CD14-positive monocyte (primary cell): ENCODE results near the gene AMACR. TPM values are rescaled to one million over a fixed set of nuclear protein-coding genes. Genes with fewer than 3 reads are reported as not detected.

ENCODE experiments used
- DNase-seq, 3 donors: peaks; one replicate each; pipeline ENCODE4 v3.0.0-alpha.2; 2011 to 2022
- H2AFZ ChIP-seq: 2 replicates; pipeline ENCODE4 v1.6.0; 2012; ENCODE audit warnings: mild to moderate bottlenecking, low read depth, low read length, inconsistent platforms; ENCODE audit not compliant: insufficient read depth, poor library complexity, severe bottlenecking
- H3K27ac ChIP-seq, 2 donors: 1 replicate in 1 of 2; 2 replicates in 1 of 2; pipeline ENCODE4 v1.5.1; 2012 to 2013; ENCODE audit warnings: low read length in 2 of 2, control low read depth in 1 of 2, inconsistent platforms in 1 of 2, low read depth in 1 of 2, mild to moderate bottlenecking in 1 of 2
- H3K27me3 ChIP-seq, 2 donors: one replicate each; pipeline versions ENCODE4 v1.6.0 to v1.6.1; 2011 to 2013; ENCODE audit warnings: low read length in 2 of 2; ENCODE audit not compliant: control insufficient read depth in 2 of 2, insufficient read depth in 2 of 2
- H3K36me3 ChIP-seq, 2 donors: replicated peaks in 1 of 2; 1 replicate in 1 of 2; 2 replicates in 1 of 2; pipeline versions ENCODE4 v1.5.1 to v1.6.1; 2012 to 2013; ENCODE audit warnings: low read length in 2 of 2, control low read depth in 1 of 2, inconsistent platforms in 1 of 2, mild to moderate bottlenecking in 1 of 2; ENCODE audit not compliant: insufficient read depth in 2 of 2, control insufficient read depth in 1 of 2
- H3K4me1 ChIP-seq, 2 donors: 1 replicate in 1 of 2; 2 replicates in 1 of 2; pipeline versions ENCODE4 v1.5.1 to v1.6.1; 2012 to 2013; ENCODE audit warnings: low read length in 2 of 2, control low read depth in 1 of 2, inconsistent platforms in 1 of 2, mild to moderate bottlenecking in 1 of 2, moderate library complexity in 1 of 2; ENCODE audit not compliant: insufficient read depth in 2 of 2, control insufficient read depth in 1 of 2
- H3K4me2 ChIP-seq: replicated peaks from 2 replicates; pipeline ENCODE3; 2012; ENCODE audit warnings: low read length, moderate library complexity, mild to moderate bottlenecking; ENCODE audit not compliant: poor library complexity, severe bottlenecking; ENCODE audit errors: extremely low read depth
- H3K4me3 ChIP-seq, 3 experiments: fragments of 200-600 bp in 1 of 3; sonication (generic) in 1 of 3; replicated peaks in 1 of 3; 1 replicate in 2 of 3; 2 replicates in 1 of 3; pipeline ENCODE4 v1.5.1; 2011 to 2013; ENCODE audit warnings: low read length in 3 of 3, mild to moderate bottlenecking in 3 of 3, control low read depth in 2 of 3, low read depth in 2 of 3, inconsistent platforms in 1 of 3, moderate library complexity in 1 of 3
- H3K79me2 ChIP-seq: 2 replicates; pipeline ENCODE4 v1.6.0; 2012; ENCODE audit warnings: mild to moderate bottlenecking, control low read depth, inconsistent platforms, low read length, moderate library complexity; ENCODE audit not compliant: insufficient read depth
- H3K9ac ChIP-seq: 2 replicates; pipeline ENCODE4 v1.6.0; 2017; ENCODE audit warnings: low read length, mild to moderate bottlenecking; ENCODE audit not compliant: insufficient read depth, poor library complexity, severe bottlenecking
- H3K9me3 ChIP-seq, 2 donors: replicated peaks in 1 of 2; 1 replicate in 1 of 2; 2 replicates in 1 of 2; pipeline versions ENCODE4 v1.5.1 to v1.6.1; 2012 to 2013; ENCODE audit warnings: low read length in 2 of 2, control low read depth in 1 of 2; ENCODE audit not compliant: control insufficient read depth in 1 of 2, insufficient read depth in 1 of 2
- H4K20me1 ChIP-seq: 2 replicates; pipeline ENCODE4 v1.6.0; 2012; ENCODE audit warnings: mild to moderate bottlenecking, low read length, control low read depth, moderate library complexity; ENCODE audit not compliant: insufficient read depth
- H3K27ac Mint-ChIP-seq, 7 donors: one replicate each; pipeline ENCODE4 v1.8.0; 2020; ENCODE audit warnings: mild to moderate bottlenecking in 7 of 7, mixed read lengths in 7 of 7, moderate library complexity in 6 of 7, inconsistent platforms in 2 of 7
- H3K27me3 Mint-ChIP-seq, 3 donors: one replicate each; pipeline ENCODE4 v1.8.0; 2021 to 2022; ENCODE audit warnings: low read depth in 3 of 3, mild to moderate bottlenecking in 3 of 3, mixed read lengths in 3 of 3, moderate library complexity in 3 of 3, inconsistent platforms in 1 of 3
- H3K36me3 Mint-ChIP-seq, 2 donors: one replicate each; pipeline ENCODE4 v1.8.0; 2020; ENCODE audit warnings: mixed read lengths in 2 of 2, inconsistent platforms in 1 of 2, mild to moderate bottlenecking in 1 of 2
- H3K4me1 Mint-ChIP-seq: one replicate; pipeline ENCODE4 v1.8.0; 2020; ENCODE audit warnings: mild to moderate bottlenecking, mixed read lengths
- H3K4me3 Mint-ChIP-seq, 2 donors: one replicate each; pipeline ENCODE4 v1.8.0; 2020; ENCODE audit warnings: mild to moderate bottlenecking in 2 of 2, mixed read lengths in 2 of 2, moderate library complexity in 1 of 2
- H3K9me3 Mint-ChIP-seq, 7 donors: one replicate each; pipeline ENCODE4 v1.8.0; 2020 to 2022; ENCODE audit warnings: mixed read lengths in 7 of 7, mild to moderate bottlenecking in 6 of 7, moderate library complexity in 6 of 7, inconsistent platforms in 2 of 7
- WGBS: methylation state at CpG from one replicate; pipeline ENCODE4 v1.1.5; 2013; ENCODE audit warnings: missing lambda C conversion rate; ENCODE audit not compliant: insufficient coverage; 5-methylcytosine and 5-hydroxymethylcytosine counted together
- intact Hi-C, 2 donors: fragments of 100-400 bp; cut with micrococcal nuclease; formaldehyde crosslinking; loops; one replicate each; pipeline versions ENCODE4 v1.15.0 to v1.15.1; 2023
- polyA plus RNA-seq, 3 donors: library from polyadenylated mRNA; depleted of rRNA in 1 of 3; unstranded in 2 of 3; stranded (reverse) in 1 of 3; fragments of 300-500 nt in 2 of 3; fragments of >200 nt in 1 of 3; fragmentation: Illumina TruSeq in 2 of 3; gene quantifications; 1 replicate in 2 of 3; 2 replicates in 1 of 3; pipeline ENCODE4 v1.2.3, GENCODE V29; 2012 to 2021
- TF ChIP-seq, protein P1 (sequence below): fragments of 200-600 bp; IDR thresholded peaks from one replicate; pipeline ENCODE4 v1.8.0; 2022; ENCODE audit warnings: antibody characterized with exemption, mild to moderate bottlenecking

The AMACR gene
- polyA plus RNA-seq, 3 donors: 1.2 to 6.1 (median 4.8) TPM

GRCh38 chr5:34038390-34038789, 30.5 kb upstream of the AMACR start:
- intact Hi-C loops: no loop called here
- Histone ChIP-seq H3K27ac (no peak overlapping the region), H3K4me1 (peaks cover 12 to 13% of the 10 kb centered on the region in 2 donors), H4K20me1 (no peaks in the 10 kb centered on the region), H3K27me3 (no peaks in the 10 kb centered on the region), H3K9ac (no peak overlapping the region), H2AFZ (no peak overlapping the region), H3K36me3 (peaks cover 4 to 13% of the 10 kb centered on the region in 2 donors), H3K4me3 (no peak overlapping the region), H3K79me2 (no peaks in the 10 kb centered on the region), H3K4me2 (no peak overlapping the region), H3K9me3 (no peaks in the 10 kb centered on the region)
- TF ChIP-seq, protein P1, sequence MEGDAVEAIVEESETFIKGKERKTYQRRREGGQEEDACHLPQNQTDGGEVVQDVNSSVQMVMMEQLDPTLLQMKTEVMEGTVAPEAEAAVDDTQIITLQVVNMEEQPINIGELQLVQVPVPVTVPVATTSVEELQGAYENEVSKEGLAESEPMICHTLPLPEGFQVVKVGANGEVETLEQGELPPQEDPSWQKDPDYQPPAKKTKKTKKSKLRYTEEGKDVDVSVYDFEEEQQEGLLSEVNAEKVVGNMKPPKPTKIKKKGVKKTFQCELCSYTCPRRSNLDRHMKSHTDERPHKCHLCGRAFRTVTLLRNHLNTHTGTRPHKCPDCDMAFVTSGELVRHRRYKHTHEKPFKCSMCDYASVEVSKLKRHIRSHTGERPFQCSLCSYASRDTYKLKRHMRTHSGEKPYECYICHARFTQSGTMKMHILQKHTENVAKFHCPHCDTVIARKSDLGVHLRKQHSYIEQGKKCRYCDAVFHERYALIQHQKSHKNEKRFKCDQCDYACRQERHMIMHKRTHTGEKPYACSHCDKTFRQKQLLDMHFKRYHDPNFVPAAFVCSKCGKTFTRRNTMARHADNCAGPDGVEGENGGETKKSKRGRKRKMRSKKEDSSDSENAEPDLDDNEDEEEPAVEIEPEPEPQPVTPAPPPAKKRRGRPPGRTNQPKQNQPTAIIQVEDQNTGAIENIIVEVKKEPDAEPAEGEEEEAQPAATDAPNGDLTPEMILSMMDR: no peak
- no peak for DNase-seq
- Mint-ChIP-seq H3K4me1 (peaks cover 13% of the 10 kb centered on the region), H3K9me3 (peaks cover 0 to 5% (median 0%) of the 10 kb centered on the region in 7 donors), H3K27me3 (no peaks in the 10 kb centered on the region), H3K4me3 (no peak overlapping the region), H3K36me3 (peaks cover under 1 to 4% of the 10 kb centered on the region in 2 donors), H3K27ac (no peak overlapping the region)
- no CpG with 5 or more reads among the region's 2 CpGs for WGBS

DNA sequence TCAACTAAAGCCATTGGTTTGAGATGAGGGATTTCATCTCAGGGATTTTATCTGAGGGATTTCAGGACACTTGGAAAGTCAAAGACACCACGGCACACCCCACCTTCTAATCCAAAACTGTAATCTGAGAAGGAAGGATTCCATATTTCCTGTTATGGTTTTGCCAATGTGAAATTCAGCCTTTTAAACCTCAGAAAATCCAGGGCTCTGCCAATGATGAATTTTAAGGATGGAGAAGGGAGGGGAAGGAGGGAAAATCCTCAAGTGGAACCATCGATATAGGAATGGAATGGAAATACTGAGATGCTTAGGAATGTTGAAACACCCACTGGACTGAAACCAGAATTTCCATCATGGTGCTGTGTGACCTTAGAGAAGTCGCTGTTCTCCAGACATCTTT, 29.9 kb upstream of the AMACR start:
- Mint-ChIP-seq H3K4me1 (peaks cover 9% of the 10 kb centered on the region), H3K27ac (no peak overlapping the region), H3K36me3 (peaks cover 5 to 9% of the 10 kb centered on the region in 2 donors), H3K27me3 (no peaks in the 10 kb centered on the region), H3K4me3 (no peak overlapping the region), H3K9me3 (peaks cover 0 to 5% (median 0%) of the 10 kb centered on the region in 7 donors)
- Histone ChIP-seq H3K27ac (no peak overlapping the region), H3K9ac (no peak overlapping the region), H3K4me1 (peaks cover 7 to 9% of the 10 kb centered on the region in 2 donors), H2AFZ (no peak overlapping the region), H3K36me3 (peaks cover 4 to 13% of the 10 kb centered on the region in 2 donors), H3K27me3 (no peaks in the 10 kb centered on the region), H3K4me3 (no peak overlapping the region), H4K20me1 (no peaks in the 10 kb centered on the region), H3K79me2 (no peaks in the 10 kb centered on the region), H3K9me3 (no peaks in the 10 kb centered on the region), H3K4me2 (no peak overlapping the region)
- no peak for DNase-seq
- 100% methylated on average over 2 of the region's 3 CpGs for WGBS
- intact Hi-C loops: no loop called here
- TF ChIP-seq, protein P1: no peak
